ENCODE measurements around the gene SORCS2. TPM values are rescaled to one million over a fixed set of nuclear protein-coding genes. Genes with fewer than 3 reads are reported as not detected.

Gene SORCS2
- total and polyA plus RNA-seq, 12 donors, result 0.25 to 5.4 (median 2.2) TPM

GRCh38 chr4:7434141-7434765 lies 241.9 kb downstream of the SORCS2 start:
- no peak for TF ChIP-seq CTCF (IDR thresholded peaks at IDR 0.05)
- no peak for DNase-seq
- intact Hi-C loops (cut with DNase I), result no loop called here
- Histone ChIP-seq H3K27me3 (no peaks in the 10 kb centered on the region), H3K9me3 (peaks cover 0 to 8% (median 0%) of the 10 kb centered on the region in 11 donors), H3K36me3 (no peaks in the 10 kb centered on the region), H3K27ac (no peak overlapping the region), H3K4me1 (peaks cover 0 to 4% (median 0%) of the 10 kb centered on the region in 9 donors), H3K4me3 (no peak overlapping the region)
- ATAC-seq, result peak in 1 of 8 donors; percentile 10
- 85 to 87% methylated on average over 26 of the region's 26 CpGs for WGBS, 2 donors

GRCh38 chr4:7434766-7435150 lies 242.4 kb downstream of the SORCS2 start, which contains the start of gene PSAPL1:
Gene PSAPL1 (minus strand): TSS chr4:7434930. CDS start chr4:7434879, 51 bp downstream.
- peaks cover 0 to 4% (median 0%) of the 10 kb centered on the region in 9 donors for H3K4me1 ChIP-seq
- no peak within 1 kb of the TSS for H3K4me3 ChIP-seq
- ATAC-seq (peak; percentile 43 to 89 (median 74)), DNase-seq (peak; percentile 21 to 52)
- WGBS, 2 donors, result 14 to 15% methylated on average over 7 of the region's 7 CpGs
- intact Hi-C loops (cut with DNase I), result no loop called here
- peaks cover 0 to 11% (median 0%) of the 10 kb centered on the region in 11 donors for H3K9me3 ChIP-seq
- H3K27ac ChIP-seq, result no peak within 1 kb of the TSS
- no peak for TF ChIP-seq CTCF (IDR thresholded peaks at IDR 0.05)
- peaks cover 0 to 2% (median 0%) of the 10 kb centered on the region in 7 donors for H3K27me3 ChIP-seq
- H3K36me3 ChIP-seq, result no peaks in the 10 kb centered on the region

GRCh38 chr4:7435471-7436061 lies 243.2 kb downstream of the SORCS2 start:
- ATAC-seq, result no peak
- Histone ChIP-seq H3K27me3 (peaks cover 0 to 10% (median 0%) of the 10 kb centered on the region in 7 donors), H3K9me3 (peaks cover 0 to 11% (median 0%) of the 10 kb centered on the region in 11 donors), H3K4me3 (no peak overlapping the region), H3K27ac (no peak overlapping the region), H3K4me1 (peaks cover 0 to 4% (median 0%) of the 10 kb centered on the region in 9 donors), H3K36me3 (no peaks in the 10 kb centered on the region)
- intact Hi-C loops (cut with DNase I), result no loop called here
- TF ChIP-seq CTCF (IDR thresholded peaks at IDR 0.05), result no peak
- DNase-seq, result no peak
- 56 to 70% methylated on average over 11 of the region's 11 CpGs for WGBS, 2 donors

- DNase-seq (no peak), ATAC-seq (no peak)
- Histone ChIP-seq H3K27ac (no peak overlapping the region), H3K27me3 (peaks cover 0 to 10% (median 0%) of the 10 kb centered on the region in 7 donors), H3K4me1 (peaks cover 0 to 4% (median 0%) of the 10 kb centered on the region in 9 donors), H3K36me3 (no peaks in the 10 kb centered on the region), H3K9me3 (peaks cover 0 to 11% (median 0%) of the 10 kb centered on the region in 11 donors), H3K4me3 (no peak overlapping the region)
- intact Hi-C loops (cut with DNase I), result no loop called here
- 81 to 85% methylated on average over 13 of the region's 13 CpGs for WGBS, 2 donors
- no peak for TF ChIP-seq CTCF (IDR thresholded peaks at IDR 0.05)
These were observed 243.9 kb downstream of the SORCS2 start for GRCh38 chr4:7436256-7436655.
